ENCODE data around the gene KLK10. TPM values are rescaled to one million over a fixed set of nuclear protein-coding genes. Genes with fewer than 3 reads are reported as not detected.
"Not testable (repeated sequence)": the region's sequence is repeated elsewhere in the genome, so short reads cannot be mapped to it uniquely, and the experiment has no call there.

Gene KLK10
- total RNA-seq, 1 donor from 2014 or later, result not detected

DNA sequence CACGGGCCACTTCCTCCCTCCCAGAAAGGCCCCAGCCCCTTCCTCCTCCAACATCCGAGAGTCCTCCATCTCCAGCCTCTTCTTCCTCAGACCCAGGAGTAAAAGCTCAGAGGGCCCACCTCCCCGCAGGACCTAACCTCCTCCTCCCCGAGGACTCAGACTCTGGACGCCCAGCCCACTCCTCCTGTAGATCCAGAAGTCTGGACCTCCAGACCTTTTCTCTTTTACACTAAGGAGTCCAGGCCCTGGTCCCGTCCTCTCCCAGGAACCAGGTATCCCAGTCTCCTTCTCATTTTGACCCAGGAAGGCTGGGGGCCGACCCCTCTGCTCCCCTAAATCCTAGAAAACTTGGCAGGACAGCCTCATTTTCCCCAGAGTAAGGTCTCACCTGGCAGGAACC is 16.2 kb downstream of the KLK10 start:
- DNase-seq (ENCODE audit: low spot score), result no peak
- ATAC-seq, result no peak

GRCh38 chr19:51002542-51003311 is 16.8 kb downstream of the KLK10 start:
- no peak for DNase-seq (ENCODE audit: low spot score)
- ATAC-seq, result no peak

DNA sequence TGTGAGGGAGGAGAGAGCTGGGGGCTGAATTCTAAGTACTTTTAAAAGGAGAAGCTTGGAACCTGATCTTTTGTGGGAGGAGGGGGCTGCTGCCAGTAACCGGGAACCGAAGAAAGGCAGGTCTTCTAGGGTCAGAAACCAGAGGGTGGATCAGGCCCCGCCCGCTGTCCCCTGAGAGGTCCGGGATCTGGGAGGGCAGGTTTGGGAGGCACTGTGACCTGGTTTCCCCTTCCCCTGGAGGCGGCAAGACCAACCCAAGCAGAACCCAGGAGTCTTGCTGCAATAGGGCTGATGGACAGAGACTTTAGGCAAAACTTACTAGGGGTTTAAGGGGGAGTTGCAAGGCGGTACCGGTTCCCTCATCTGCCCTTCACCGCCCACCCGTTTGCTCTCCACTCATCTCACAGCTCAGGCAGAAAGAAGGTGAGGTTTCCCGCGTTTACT is 17.4 kb downstream of the KLK10 start:
- DNase-seq (ENCODE audit: low spot score) (no peak), ATAC-seq (no peak)

DNA sequence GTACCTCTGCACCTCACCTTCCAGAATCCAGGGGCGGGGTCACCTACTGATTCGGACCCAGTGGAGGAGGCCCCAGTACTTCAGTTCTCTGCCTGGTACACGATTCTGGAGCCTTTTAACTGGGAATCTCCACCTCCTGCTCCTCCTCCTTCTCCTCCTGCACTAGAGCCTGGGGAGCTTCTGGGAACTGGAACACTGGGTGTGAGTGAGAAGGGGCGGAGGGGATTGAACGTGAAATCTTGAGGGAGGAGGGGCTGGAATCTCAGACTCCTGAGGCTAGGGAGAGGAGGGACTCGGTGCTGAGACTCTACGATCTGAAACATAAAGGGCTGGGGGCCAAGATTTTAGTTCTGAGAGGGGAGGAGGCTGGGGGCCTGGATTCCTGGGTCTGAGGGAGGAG is 18.0 kb downstream of the KLK10 start, which contains the start of gene KLK8:
KLK8 (minus strand) TSS at position 90 of the 400 bp plus-strand sequence. CDS start 437 bp downstream, outside the sequence.
- DNase-seq (ENCODE audit: low spot score) (no peak), ATAC-seq (no peak)

DNA sequence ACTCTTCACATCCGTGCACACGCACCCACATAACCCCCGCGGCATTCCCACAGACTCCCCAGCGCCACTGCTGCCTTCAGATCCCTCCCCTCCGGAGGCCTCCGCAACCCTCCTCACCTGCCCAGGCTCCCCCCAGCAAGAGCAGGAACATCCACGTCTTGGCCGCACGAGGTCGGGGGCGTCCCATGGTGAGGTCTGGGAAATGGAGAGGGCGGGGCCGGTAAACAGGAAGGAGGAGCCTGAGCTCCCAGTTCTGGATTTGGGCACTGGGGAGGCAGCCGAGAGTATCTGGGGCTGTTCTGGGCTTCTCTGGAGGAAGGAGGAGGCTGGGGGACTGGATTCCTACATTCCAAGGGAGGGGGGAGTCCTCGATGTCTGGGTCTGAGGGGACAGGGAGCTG is 18.5 kb downstream of the KLK10 start:
- DNase-seq (ENCODE audit: low spot score) (no peak), ATAC-seq (no peak)

DNA sequence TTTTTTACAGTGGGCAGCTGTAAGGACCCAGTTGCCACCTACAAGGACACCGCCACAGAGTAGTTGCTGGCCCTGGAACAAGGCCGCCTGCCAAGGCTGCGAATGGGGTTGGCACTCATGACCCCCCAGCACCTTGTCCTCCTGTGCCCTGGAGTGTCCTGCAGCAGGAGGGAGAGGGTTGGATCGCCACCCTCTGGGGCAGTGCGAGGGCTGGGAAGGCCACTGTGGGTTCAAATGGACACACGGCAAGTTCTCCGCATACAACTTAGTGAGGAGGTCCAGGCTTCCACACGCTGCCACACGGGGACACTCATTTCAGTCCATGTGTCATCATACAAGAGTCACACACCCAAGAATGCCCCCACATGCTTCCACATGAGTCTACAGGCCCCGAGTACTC is 19.1 kb downstream of the KLK10 start:
- DNase-seq (ENCODE audit: low spot score) (no peak), ATAC-seq (no peak)

GRCh38 chr19:50998686-50999085 is 20.8 kb downstream of the KLK10 start:
- ATAC-seq (no peak), DNase-seq (ENCODE audit: low spot score) (no peak)

- DNase-seq (ENCODE audit: low spot score) (no peak), ATAC-seq (no peak)
These were observed 21.4 kb downstream of the KLK10 start for GRCh38 chr19:50998061-50998460.

DNA sequence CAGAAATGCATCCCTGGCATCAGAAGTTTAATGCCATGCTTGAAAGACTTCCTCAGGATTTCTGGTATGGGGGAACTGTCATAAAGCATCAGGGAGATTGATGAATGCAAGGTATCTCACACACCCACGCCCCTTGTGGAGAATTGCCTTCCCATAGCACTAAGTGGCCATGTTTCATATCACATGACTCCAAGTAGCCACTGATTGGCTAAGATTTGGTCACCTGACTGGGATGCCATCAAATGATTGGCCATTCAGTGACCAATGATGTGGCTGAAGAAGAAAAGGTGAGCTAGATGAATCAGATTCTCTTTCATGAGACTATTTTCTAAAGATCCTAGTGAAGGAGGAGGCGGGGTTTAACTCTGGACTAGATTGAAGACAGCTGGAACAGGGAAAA is 25.4 kb downstream of the KLK10 start:
- ATAC-seq (no peak), DNase-seq (ENCODE audit: low spot score) (no peak)

DNA sequence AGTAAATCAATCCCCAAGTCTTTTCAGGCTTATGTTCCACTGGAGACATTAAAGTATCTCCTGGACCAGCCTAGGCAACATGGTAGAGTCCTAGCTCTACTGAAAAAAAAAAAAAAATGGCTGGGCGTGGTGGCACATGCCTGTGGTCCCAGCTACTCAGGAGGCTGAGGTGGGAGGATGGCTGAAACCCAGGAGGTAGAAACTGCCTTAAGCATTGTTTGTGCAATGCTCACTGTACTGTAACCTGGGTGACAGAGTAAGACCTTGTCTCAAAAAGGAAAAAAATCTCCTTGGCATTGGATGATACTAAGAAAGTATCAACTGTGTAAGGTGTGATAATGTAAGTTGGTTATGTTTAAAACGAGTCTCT is 26.9 kb downstream of the KLK10 start:
- no peak for ATAC-seq
- no peak for DNase-seq (ENCODE audit: low spot score)

DNA sequence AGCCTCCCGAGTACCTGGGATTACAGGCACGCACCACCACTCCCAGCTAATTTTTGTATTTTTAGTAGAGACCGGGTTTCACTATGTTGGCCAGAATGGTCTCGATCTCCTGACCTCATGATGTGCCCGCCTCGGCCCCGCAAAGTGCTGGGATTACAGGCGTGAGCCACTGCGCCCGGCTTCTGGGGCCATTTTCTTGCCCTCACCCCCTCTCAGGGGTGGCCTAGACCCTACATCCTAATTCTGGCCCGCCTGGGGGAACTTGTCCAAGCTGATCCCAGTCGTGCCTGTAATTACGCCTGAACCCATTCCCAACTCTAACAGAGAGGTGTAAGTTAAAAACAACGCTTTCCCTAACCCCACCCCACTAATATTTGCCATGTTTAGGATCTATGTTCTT is 35.1 kb downstream of the KLK10 start:
- ATAC-seq; DNase-seq (ENCODE audit: low spot score): not testable (repeated sequence)

GRCh38 chr19:50983625-50984292 is 35.8 kb downstream of the KLK10 start, which contains the start of gene KLK7:
Gene KLK7 (minus strand): TSS chr19:50983917. CDS start chr19:50982399, 1,518 bp downstream.
- DNase-seq (ENCODE audit: low spot score) (no peak), ATAC-seq (no peak)

DNA sequence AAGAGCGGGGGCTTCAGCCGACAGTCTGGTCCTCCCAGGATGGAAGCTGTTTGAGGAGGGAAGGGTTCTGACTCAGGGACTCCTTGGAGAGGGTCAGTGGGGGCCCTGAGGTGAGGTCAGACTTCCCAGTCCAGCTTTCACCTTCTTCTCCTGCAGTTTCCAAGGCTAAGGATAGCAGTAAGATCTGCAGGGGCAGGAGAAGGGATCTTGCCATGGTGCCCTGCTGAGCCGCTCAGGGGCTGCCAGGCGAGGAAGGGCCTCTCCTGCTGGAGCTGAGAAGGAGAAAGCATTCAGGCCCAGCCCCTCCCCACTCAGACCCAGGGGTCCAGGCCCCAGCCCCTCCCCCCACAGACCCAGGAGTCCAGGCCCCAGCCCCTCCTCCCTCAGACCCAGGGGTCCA is 37.3 kb downstream of the KLK10 start:
- ATAC-seq (no peak), DNase-seq (ENCODE audit: low spot score) (no peak)

DNA sequence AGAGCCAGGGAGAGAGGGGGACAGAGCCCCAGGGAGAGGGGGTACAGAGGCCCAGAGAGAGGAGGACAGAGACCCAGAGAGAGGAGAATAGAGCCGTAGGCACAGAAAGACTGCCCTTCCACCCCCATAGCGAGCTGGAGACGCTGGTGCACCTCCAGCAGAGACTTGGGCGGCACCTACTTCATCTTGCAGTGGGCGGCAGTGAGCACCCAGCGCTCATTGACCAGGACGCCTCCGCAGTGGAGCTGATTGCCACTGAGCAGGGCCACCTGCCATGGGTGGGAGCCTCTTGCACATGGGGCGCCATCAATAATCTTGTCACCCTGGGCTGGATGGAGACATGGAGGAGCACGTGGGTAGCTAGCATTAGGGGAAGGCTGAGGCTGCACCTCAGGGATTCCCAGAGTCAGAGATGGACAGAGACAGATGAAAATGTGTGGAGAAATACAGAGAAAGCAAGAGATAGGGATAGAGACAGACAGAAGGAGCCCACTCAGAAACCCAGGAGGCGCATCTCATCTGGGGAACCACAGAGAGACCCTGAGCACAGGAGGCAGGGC is 37.8 kb downstream of the KLK10 start:
- DNase-seq (ENCODE audit: low spot score), result no peak
- ATAC-seq, result no peak

- ATAC-seq, result no peak
These were observed 39.3 kb downstream of the KLK10 start for GRCh38 chr19:50980208-50980607.

DNA sequence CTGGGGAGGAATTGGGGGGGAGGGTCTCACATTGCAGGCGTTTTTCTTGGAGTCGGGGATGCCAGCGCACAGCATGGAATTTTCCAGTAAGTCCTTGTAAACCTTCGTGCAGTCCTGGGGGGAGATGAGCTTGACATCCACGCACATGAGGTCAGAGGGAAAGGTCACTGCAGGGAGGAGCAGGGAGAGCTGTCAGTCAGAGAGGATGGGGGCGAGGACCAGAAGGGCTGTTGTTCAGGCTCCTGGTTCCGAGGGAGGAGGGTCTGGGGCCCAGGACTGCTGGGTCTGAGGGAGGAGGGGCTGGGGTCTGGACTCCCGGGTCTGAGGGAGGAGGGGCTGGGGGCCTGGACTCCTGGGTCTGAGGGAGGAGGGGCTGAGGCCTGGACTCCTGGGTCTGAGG is 39.8 kb downstream of the KLK10 start:
- no peak for ATAC-seq
- DNase-seq (ENCODE audit: low spot score), result no peak

More at GRCh38 chr19:50980208-50980607, 39.3 kb downstream of the KLK10 start:
- no peak for DNase-seq (ENCODE audit: low spot score)

DNA sequence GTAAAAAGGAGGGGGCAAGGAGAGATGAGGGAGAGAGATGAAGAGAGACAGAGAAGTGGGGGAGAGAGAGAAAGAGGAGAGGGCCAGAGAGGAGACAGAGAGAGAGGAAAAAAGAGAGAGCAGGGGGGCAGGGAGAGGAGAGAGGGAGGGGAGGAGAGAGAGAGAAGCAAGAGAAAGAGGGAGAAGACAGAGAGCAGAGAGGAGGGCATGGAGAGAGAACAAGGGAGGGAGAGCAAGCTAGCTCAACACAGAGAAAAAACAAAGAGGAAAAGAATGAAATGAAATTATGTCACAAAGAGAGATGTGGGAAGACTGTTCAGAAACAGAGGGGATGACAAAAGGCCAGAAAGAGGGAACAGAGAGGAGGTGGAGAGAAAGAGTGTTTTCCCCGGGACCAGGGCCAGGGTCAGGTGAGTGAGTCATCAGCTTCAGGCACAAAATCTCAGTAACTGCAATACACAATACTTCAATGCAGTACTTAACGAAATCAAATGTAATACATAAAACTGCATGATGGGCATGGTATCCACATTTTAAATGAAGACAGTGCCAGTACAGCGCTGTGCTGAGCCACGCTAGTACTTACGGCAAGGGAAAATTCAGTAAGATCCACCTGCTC is 40.6 kb downstream of the KLK10 start:
- DNase-seq (ENCODE audit: low spot score), result no peak
- ATAC-seq, result no peak

GRCh38 chr19:50977626-50978025 is 41.9 kb downstream of the KLK10 start:
- ATAC-seq (no peak), DNase-seq (ENCODE audit: low spot score) (no peak)

- DNase-seq (ENCODE audit: low spot score) (no peak), ATAC-seq (no peak)
These were observed 43.7 kb downstream of the KLK10 start for GRCh38 chr19:50975766-50976165.

GRCh38 chr19:50974702-50975556 is 44.6 kb downstream of the KLK10 start:
- DNase-seq (ENCODE audit: low spot score), result no peak
- ATAC-seq, result no peak

Data from left lobe of liver (tissue), 2 donors.